IMR-90 (cell line): Measurements from ENCODE around the gene INTS14. TPM values are rescaled to one million over a fixed set of nuclear protein-coding genes. Genes with fewer than 3 reads are reported as not detected.

Experiments
- ATAC-seq: fragments of 200-7000 bp; cut with Tn5 transposase; 2 replicates; pipeline ENCODE4 v1.9.1; 2020; ENCODE audit warnings: low read depth, mild to moderate bottlenecking, moderate library complexity
- BruUV-seq: library from RNA; stranded (reverse); fragments of 400-500 nt; replicated peaks from 2 replicates; lab custom pipeline; 2021; lab: Mats Ljungman, UMichigan
- CTCF ChIA-PET: fragments of 300-600 bp; formaldehyde crosslinking; extraction: SDS; loops from one replicate; lab custom pipeline; 2021; ENCODE audit warnings: antibody characterized with exemption; lab: Yijun Ruan, JAX
- POLR2A ChIA-PET: fragments of 300-600 bp; sonication (Branson Sonifier 250); formaldehyde crosslinking; loops from one replicate; lab custom pipeline; 2022; ENCODE audit warnings: antibody characterized with exemption; ENCODE audit not compliant: unreplicated experiment; lab: Charles Lee
- DNase-seq: peaks from one replicate; pipeline ENCODE4 v3.0.0; 2013
- H2AFZ ChIP-seq: replicated peaks from 2 replicates; pipeline ENCODE3; 2013; ENCODE audit warnings: low read length, mild to moderate bottlenecking; ENCODE audit not compliant: poor library complexity
- H2AK5ac ChIP-seq: 2 replicates; pipeline ENCODE4 v1.6.1; 2013; ENCODE audit warnings: low read depth, low read length, inconsistent platforms
- H2AK9ac ChIP-seq: replicated peaks from 2 replicates; pipeline ENCODE3; 2013; ENCODE audit warnings: mild to moderate bottlenecking, low read depth, low read length, moderate library complexity; ENCODE audit not compliant: poor library complexity
- H2BK120ac ChIP-seq: 2 replicates; pipeline ENCODE4 v1.6.1; 2013; ENCODE audit warnings: low read depth, low read length, inconsistent platforms
- H2BK15ac ChIP-seq: 3 replicates; pipeline ENCODE4 v1.6.1; 2013; ENCODE audit warnings: low read depth, low read length, inconsistent platforms
- H2BK20ac ChIP-seq: 2 replicates; pipeline ENCODE4 v1.6.1; 2013; ENCODE audit warnings: low read depth, mild to moderate bottlenecking, inconsistent platforms, low read length, moderate library complexity
- H2BK5ac ChIP-seq: 2 replicates; pipeline ENCODE4 v1.6.1; 2013; ENCODE audit warnings: mild to moderate bottlenecking, low read depth, low read length, inconsistent platforms; ENCODE audit not compliant: poor library complexity, severe bottlenecking
- H3K14ac ChIP-seq: replicated peaks from 2 replicates; pipeline ENCODE4 v1.6.1; 2013; ENCODE audit warnings: low read depth, low read length, inconsistent platforms
- H3K18ac ChIP-seq: 2 replicates; pipeline ENCODE4 v1.6.1; 2013; ENCODE audit warnings: low read depth, low read length, control low read depth
- H3K23ac ChIP-seq: 2 replicates; pipeline ENCODE4 v1.6.1; 2013; ENCODE audit warnings: low read depth, low read length, inconsistent platforms
- H3K27ac ChIP-seq: 2 replicates; pipeline ENCODE4 v1.5.1; 2013; ENCODE audit warnings: mild to moderate bottlenecking, control low read depth, low read length; ENCODE audit not compliant: insufficient read depth
- H3K27me3 ChIP-seq: 2 replicates; pipeline ENCODE4 v1.6.1; 2013; ENCODE audit warnings: low read length; ENCODE audit not compliant: control insufficient read depth, insufficient read depth
- H3K36me3 ChIP-seq: 2 replicates; pipeline ENCODE4 v1.6.1; 2013; ENCODE audit warnings: low read length, mixed read lengths; ENCODE audit not compliant: control insufficient read depth, insufficient read depth
- H3K4ac ChIP-seq: 2 replicates; pipeline ENCODE4 v1.6.1; 2013; ENCODE audit warnings: low read depth, low read length, inconsistent platforms
- H3K4me1 ChIP-seq: 2 replicates; pipeline ENCODE4 v1.6.1; 2013; ENCODE audit warnings: low read length, mixed read lengths; ENCODE audit not compliant: control insufficient read depth, insufficient read depth
- H3K4me2 ChIP-seq: 2 replicates; pipeline ENCODE4 v1.6.1; 2013; ENCODE audit warnings: low read depth, mild to moderate bottlenecking, control low read depth, low read length, moderate library complexity
- H3K4me3 ChIP-seq: 2 replicates; pipeline ENCODE4 v1.5.1; 2013; ENCODE audit warnings: low read depth, mild to moderate bottlenecking, control low read depth, low read length, moderate library complexity; ENCODE audit not compliant: insufficient read depth
- H3K56ac ChIP-seq: 2 replicates; pipeline ENCODE4 v1.6.1; 2013; ENCODE audit warnings: low read length, inconsistent platforms; ENCODE audit not compliant: insufficient read depth; ENCODE audit errors: extremely low read depth
- H3K79me1 ChIP-seq, 2 experiments: 2 replicates each; pipeline ENCODE4 v1.6.1; 2013; ENCODE audit warnings: low read length in 2 of 2, inconsistent platforms in 1 of 2, low read depth in 1 of 2
- H3K9ac ChIP-seq: 2 replicates; pipeline ENCODE4 v1.6.1; 2013; ENCODE audit warnings: low read depth, low read length, control low read depth
- H3K9me1 ChIP-seq: 2 replicates; pipeline ENCODE4 v1.6.1; 2013; ENCODE audit warnings: low read length, inconsistent platforms; ENCODE audit not compliant: insufficient read depth
- H3K9me3 ChIP-seq: 2 replicates; pipeline ENCODE4 v1.6.1; 2013; ENCODE audit warnings: low read length; ENCODE audit not compliant: control insufficient read depth, insufficient read depth
- H4K20me1 ChIP-seq: 2 replicates; pipeline ENCODE4 v1.6.1; 2013; ENCODE audit warnings: low read length, inconsistent platforms; ENCODE audit not compliant: insufficient read depth
- H4K5ac ChIP-seq: 2 replicates; pipeline ENCODE4 v1.6.1; 2013; ENCODE audit warnings: mild to moderate bottlenecking, low read depth, low read length, control low read depth
- H4K8ac ChIP-seq, 2 experiments: 2 replicates each; pipeline ENCODE4 v1.6.1; 2013; ENCODE audit warnings: low read depth in 2 of 2, low read length in 2 of 2, control low read depth in 1 of 2, inconsistent platforms in 1 of 2
- H4K91ac ChIP-seq: 2 replicates; pipeline ENCODE4 v1.6.1; 2013; ENCODE audit warnings: low read depth, low read length, inconsistent platforms; ENCODE audit not compliant: insufficient read depth
- FOS ChIP-seq: fragments of 150-350 bp; IDR thresholded peaks from 2 replicates; pipeline ENCODE4 v1.6.1; 2016; ENCODE audit warnings: low read depth, low read length
- SMC3 ChIP-seq: fragments of 150-350 bp; IDR thresholded peaks from 2 replicates; pipeline ENCODE4 v1.6.1; 2016; ENCODE audit warnings: low read depth, mild to moderate bottlenecking, antibody characterized with exemption, low read length, moderate library complexity
- WGBS, 2 experiments: methylation state at CpG; one replicate each; pipeline versions ENCODE4 v1.1.5 to v1.1.7; 2013; ENCODE audit warnings: missing lambda C conversion rate in 2 of 2; ENCODE audit not compliant: insufficient read length in 1 of 2; ENCODE audit errors: extremely low coverage in 2 of 2; 5-methylcytosine and 5-hydroxymethylcytosine counted together
- dilution Hi-C: fragments of 300-500 bp; cut with HindIII; formaldehyde crosslinking; loops from one replicate; pipeline ENCODE4 v1.14.3; 2018; ENCODE audit warnings: low sequenced_read_pairs; ENCODE audit not compliant: unreplicated experiment
- in situ Hi-C: fragments of 300-500 bp; cut with MboI; formaldehyde crosslinking; loops from 3 replicates; pipeline ENCODE4 v1.14.3; 2019; ENCODE audit warnings: low sequenced_read_pairs, inconsistent platforms, mixed read lengths
- intact Hi-C: fragments of 100-400 bp; cut with micrococcal nuclease; formaldehyde crosslinking; loops from 2 replicates; pipeline ENCODE4 v1.10.0; 2022
- polyA plus RNA-seq, 3 experiments: library from polyadenylated mRNA; depleted of rRNA; stranded (reverse); fragments of >200 nt; gene quantifications; 2 replicates each; pipeline ENCODE4 v1.2.3, GENCODE V29; 2012; ENCODE audit warnings: low replicate concordance in 1 of 3
- total RNA-seq: library from RNA; depleted of rRNA; stranded (reverse); fragments of >200 nt; gene quantifications from 2 replicates; pipeline ENCODE4 v1.2.3, GENCODE V29; 2012
- TF ChIP-seq, protein P1 (sequence below): fragments of 150-350 bp; IDR thresholded peaks from 2 replicates; pipeline ENCODE4 v1.6.1; 2017; ENCODE audit warnings: mild to moderate bottlenecking, antibody characterized with exemption, low read length, low read depth

INTS14 gene
- total and polyA plus RNA-seq, 2 of the 4 experiments (the other 2 are of a cell fraction), result 22.9 to 39.5 TPM

DNA sequence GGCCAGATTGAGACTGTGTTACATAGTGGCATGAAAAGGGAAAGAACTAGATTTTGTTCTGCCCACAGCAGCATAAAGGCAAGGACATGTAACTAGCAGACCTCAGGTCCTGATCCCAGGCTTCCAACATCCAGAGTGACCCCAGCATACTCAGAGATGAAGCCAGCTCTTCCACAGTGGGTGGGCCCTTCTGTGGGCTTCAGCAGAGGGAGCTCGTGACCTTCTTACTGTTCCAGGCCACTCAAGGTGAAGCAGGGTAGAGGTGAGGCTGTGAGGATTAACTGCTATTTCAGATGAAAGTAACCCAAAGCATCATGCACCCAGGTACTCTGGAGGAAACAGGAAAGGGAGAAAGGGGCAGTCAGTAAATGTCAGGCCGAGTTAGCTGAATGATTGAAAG lies 9.9 kb upstream of the INTS14 start:
- dilution Hi-C loops (no loop called here), in situ Hi-C loops (loop anchor here (25.0 kb wide), 1 partner anchor 666 kb away; the partner anchor contains the start of gene DIS3L), intact Hi-C loops (no loop called here)
- Histone ChIP-seq H3K9me1 (peaks cover 9% of the 10 kb centered on the region), H2BK120ac (no peak overlapping the region), H3K9ac (no peak overlapping the region), H3K27me3 (no peaks in the 10 kb centered on the region), H3K23ac (no peak overlapping the region; the same call in 1 of the 2 replicates), H3K4me2 (no peak overlapping the region), H2BK15ac (no peak overlapping the region), H4K5ac (no peak overlapping the region), H3K27ac (no peak overlapping the region), H2BK20ac (no peak overlapping the region), H4K91ac (no peak overlapping the region), H3K36me3 (no peaks in the 10 kb centered on the region; the same call in 1 of the 2 replicates), H3K4me3 (no peak overlapping the region), H4K20me1 (no peaks in the 10 kb centered on the region), H3K56ac (no peak overlapping the region), H3K4me1 (no peaks in the 10 kb centered on the region), H3K9me3 (no peaks in the 10 kb centered on the region), H2BK5ac (no peak overlapping the region), H3K79me1 (no peaks in the 10 kb centered on the region), H2AK9ac (no peak overlapping the region), H3K4ac (no peak overlapping the region), H2AFZ (no peak overlapping the region), H2AK5ac (no peak overlapping the region), H4K8ac (no peak overlapping the region), H3K18ac (no peak overlapping the region), H3K14ac (no peak overlapping the region)
- POLR2A ChIA-PET, result interaction anchor here (0.5 kb wide), 1 partner anchor 389 kb away, joined by 3 read pairs; no protein-coding TSS in a partner anchor
- TF ChIP-seq SMC3 (no peak), FOS (no peak)
- TF ChIP-seq, protein P1, sequence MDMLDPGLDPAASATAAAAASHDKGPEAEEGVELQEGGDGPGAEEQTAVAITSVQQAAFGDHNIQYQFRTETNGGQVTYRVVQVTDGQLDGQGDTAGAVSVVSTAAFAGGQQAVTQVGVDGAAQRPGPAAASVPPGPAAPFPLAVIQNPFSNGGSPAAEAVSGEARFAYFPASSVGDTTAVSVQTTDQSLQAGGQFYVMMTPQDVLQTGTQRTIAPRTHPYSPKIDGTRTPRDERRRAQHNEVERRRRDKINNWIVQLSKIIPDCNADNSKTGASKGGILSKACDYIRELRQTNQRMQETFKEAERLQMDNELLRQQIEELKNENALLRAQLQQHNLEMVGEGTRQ, result no peak
- CTCF ChIA-PET, result interaction anchor here (1.0 kb wide), 1 partner anchor 236 kb away, joined by 3 read pairs; no protein-coding TSS in a partner anchor
- DNase-seq (no peak), ATAC-seq (no peak)
- WGBS, 2 experiments, result no CpG with 5 or more reads among the region's 2 CpGs
- no TSS peak for BruUV-seq
